GM19351 (cell line): ENCODE data around the gene ARHGAP30.

Source experiments
- ATAC-seq: cut with Tn5 transposase; IDR thresholded peaks from one replicate; pipeline ENCODE4 v1.9.1; 2021; ENCODE audit warnings: mild to moderate bottlenecking, moderate library complexity; ENCODE audit not compliant: unreplicated experiment

Gene ARHGAP30

GRCh38 chr1:161091796-161092507 is 22.3 kb upstream of the ARHGAP30 start:
- ATAC-seq: no peak

DNA sequence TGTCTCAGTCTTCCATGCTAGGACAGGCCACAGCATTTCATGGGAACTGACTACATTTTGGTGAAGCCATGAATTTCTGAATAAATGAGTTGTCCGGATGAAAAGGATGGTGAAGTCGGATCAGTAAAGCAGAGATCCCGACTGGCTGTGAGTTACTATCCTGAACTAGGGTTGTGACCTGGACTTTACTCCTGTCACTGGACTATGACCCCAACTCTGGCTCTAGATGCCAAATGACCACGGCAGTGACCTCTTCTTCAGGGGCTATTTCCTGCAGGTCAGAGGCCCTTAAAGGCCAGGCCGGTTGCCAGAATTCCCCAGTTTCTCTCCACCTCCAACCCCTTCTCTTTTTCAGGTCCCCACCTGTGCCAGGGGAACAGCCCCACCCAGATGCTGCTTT is 21.4 kb upstream of the ARHGAP30 start:
- no peak for ATAC-seq

GRCh38 chr1:161090617-161091016 is 20.9 kb upstream of the ARHGAP30 start:
- ATAC-seq: no peak

GRCh38 chr1:161089938-161090337 is 20.2 kb upstream of the ARHGAP30 start:
- ATAC-seq: no peak

DNA sequence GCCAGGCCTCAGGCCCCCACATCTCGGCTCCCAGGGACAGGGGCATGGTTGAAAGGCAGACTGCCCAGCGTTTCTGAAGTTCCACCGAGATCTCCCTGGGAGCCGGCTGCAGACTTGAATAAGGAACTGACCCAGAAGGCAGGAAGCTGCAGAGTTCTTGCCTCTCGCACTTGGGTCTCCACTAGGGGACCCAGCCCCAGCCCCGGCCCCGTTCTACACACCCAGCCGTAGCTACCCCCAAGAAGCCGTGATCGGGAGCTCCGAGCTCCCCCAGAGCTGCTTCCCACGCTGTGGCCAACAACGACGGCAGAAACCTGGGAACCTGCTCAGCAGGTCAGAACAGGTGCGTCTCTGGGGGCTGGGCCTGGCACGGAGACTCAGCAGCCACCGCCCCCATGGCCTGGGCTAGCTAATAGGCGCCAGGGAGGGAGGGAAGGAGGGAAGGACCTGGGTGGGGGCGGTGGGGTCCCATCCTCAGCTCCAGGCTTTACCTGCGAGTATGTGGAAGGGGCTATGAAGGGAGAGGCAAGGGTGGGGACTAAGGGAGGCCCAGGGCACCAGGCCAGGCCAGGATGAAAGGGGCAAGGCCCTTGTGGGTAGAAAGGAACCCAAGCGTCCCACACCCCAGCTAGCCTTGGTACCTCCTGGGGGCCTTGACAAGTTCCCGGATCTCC is 19.7 kb upstream of the ARHGAP30 start, which contains the start of gene NECTIN4:
NECTIN4 (minus strand) TSS at position 308 of the 674 bp plus-strand sequence; CDS start at position 46, 262 bp downstream.
- ATAC-seq: no peak

- ATAC-seq: no peak
Observed at GRCh38 chr1:161088587-161089110, 19.0 kb upstream of the ARHGAP30 start.

DNA sequence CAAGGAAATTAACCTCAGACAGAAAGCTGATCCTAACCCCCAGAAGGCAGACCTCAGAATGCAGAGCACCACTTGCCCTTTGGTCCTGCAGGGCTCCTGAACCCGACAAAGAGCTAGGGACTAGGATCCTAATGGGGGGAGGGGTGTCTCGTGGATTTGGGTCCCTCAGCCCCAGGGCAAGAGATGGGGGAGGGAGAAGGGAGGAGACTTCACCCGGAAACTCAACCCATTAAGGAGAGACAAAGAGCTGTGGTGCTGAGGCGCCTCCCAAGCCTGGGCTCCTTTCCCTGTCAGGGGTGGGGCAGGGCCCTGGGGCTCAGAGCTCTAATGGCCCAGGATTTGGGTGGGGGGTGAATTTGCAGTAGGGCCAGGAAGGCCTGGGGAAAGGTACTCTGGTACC is 16.8 kb upstream of the ARHGAP30 start:
- no peak for ATAC-seq

DNA sequence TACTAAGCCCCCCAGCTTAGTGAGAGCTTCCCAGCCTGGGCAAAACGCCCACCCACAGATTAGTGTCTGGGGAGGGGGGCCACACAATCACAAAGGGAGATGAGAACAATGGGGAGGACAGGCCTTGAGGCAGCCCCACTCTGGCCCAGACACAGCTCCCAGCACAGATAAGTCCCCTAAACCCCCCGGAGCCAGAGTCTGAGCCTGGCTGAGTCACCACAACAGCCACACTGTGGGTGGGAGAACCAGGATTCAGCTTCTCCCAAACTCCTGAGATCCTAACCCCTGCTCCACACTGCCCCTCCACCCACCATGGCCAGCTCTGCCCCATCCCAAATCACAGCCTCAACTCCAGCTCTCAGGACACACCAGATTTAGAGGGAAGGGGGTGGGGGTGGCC is 15.5 kb upstream of the ARHGAP30 start:
- ATAC-seq: no peak

DNA sequence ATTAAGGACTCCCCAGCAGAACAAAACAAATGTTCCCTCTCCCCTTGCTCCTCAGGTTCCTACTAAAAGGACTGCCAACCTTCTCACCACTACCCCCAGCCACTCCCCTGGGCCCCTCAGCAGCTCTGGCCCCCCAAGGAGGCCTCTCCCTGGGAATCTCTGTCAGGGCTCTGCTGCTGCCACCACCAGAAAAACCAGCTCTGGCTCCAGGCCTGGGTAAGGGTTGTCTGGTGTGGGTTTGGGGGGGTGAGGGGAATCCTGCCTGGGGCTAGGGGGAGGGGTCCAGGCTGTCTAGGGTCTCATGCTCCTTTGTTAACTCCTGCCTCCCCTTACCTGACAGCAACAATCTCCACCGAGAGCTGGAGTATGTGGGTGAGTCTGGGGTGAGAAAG is 14.9 kb upstream of the ARHGAP30 start:
- ATAC-seq: no peak

DNA sequence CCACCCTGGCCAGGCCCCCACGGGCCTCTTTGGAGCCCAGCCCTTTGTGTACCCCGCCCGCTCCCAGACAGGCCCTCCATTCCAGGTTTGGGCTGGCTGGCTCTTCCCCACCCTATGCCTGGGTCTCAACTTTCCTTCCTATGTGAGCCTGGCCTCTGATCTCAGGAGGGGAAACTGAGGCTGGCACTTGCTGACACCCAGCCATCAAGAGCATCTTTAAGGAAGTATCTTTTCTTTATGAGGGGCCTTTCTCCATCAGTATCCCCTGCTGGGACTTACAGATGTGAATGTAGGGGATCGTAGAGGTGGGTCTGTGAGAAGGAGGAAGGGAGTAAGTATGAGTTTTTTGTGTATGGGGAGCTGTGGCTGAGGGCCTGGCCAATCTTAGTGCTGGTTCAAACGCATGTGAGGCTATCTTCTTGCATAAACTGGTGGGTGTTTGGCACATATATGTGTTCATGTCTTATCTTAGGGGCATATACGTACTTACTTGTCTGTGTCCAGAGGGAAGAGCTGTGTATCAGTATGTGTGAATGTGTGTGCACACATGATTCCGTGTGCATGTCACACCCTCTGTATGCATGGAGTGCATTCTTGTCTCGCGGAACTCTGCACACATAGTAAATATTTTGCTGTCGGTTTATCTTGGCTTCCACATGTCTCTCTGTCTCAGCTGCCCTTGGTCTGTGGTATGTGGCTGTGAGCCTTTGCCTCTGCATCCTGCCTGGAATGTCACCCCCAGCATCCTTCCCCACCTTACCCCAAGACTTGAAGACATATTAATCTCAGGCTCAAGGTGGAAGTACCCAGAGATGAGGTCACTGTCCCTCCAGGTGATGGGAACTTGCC is 14.3 kb upstream of the ARHGAP30 start:
- ATAC-seq: no peak

- ATAC-seq: no peak
Observed at GRCh38 chr1:161082996-161083747, 13.5 kb upstream of the ARHGAP30 start.

DNA sequence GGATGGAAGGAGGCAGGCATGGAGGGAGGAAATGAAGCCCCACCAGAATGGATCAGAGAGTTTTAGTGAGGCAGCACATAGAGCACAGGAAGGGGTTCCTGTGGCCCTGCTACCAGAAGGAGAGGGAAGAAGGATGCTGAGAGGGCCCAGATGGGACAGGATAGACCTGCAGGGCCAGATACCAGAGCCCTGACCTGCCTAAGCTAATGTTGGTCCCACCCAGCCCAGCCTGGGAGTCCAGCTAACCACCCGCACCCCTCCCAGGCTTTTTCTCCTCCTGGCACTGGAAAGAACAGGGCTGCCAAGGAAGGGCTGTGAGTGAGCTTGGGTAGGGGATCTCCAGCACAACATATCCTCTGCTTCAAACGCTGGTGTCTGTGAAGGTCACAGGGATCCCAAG is 12.8 kb upstream of the ARHGAP30 start:
- no peak for ATAC-seq

DNA sequence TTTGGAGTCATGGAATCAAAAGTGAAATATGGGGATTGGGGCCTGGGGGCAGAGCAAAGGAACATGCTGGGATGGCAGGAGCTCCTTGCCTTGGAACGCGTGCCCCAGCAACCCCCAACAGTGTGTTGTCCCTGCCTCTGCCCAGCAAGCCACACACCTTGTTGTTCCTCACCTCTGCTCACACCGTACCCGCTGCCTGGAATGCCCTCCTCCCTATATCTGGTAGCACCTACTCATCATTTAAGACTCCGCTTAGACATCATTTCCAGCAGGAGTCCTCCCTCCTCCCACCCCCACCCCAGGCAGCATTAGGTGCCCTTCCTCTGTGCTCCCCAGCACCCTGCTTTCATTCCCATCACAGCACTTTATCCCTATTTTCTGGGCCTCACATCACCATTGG is 11.8 kb upstream of the ARHGAP30 start:
- ATAC-seq: no peak

GRCh38 chr1:161080441-161081405 is 11.0 kb upstream of the ARHGAP30 start:
- no peak for ATAC-seq

DNA sequence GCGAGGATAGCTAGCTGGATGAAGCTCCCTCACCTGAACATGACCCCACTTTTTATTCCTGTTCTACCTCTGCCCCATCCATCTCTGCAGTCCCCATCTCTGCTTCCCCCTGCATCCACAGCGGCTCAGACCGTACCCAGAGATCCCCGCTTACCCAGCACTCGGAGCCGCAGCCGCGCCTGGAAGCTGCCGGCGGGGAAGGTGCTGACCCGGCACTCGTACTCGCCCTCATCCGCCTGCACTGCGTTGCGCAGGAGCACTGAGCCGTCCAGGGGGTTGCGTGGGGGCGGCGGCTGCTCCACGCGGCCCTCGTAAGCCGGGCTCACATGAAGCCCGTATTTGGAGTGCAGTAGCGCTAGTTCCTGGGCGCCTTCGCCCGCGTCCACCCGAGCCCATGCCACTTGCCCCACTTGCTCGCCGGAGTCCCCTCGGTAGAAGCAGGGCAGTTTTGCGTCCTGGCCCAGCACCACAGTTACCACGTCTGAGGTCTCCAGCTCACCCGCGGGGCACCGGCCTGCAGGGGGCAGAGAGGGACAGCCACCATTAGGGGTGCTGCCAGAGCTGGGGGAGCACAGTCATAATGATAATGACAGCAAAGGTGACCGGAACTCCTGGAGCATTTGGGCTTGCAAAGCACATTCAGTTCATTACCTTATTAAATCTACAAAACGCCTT is 9.9 kb upstream of the ARHGAP30 start:
- ATAC-seq: no peak

GRCh38 chr1:161077426-161077825 is 7.7 kb upstream of the ARHGAP30 start:
- ATAC-seq: no peak

DNA sequence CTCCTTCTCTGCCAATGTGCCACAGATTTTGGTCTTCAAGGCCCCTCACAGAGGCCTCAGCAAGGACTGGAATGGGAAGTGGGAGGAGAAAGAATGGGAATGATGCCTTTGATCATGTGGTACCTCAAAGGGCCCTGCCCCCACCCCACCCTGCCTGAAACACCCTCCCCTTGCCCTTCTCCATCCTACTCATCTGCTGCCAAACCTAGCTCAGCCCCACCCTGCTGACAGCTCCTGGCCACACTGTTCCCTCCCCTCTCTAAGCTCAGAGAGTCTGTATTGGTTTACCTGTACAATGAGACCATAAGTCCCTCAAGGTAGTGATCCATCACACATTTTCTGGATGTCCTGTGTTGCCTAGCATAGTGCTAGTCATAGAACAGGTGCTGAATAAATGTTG is 6.7 kb upstream of the ARHGAP30 start:
- ATAC-seq: no peak

DNA sequence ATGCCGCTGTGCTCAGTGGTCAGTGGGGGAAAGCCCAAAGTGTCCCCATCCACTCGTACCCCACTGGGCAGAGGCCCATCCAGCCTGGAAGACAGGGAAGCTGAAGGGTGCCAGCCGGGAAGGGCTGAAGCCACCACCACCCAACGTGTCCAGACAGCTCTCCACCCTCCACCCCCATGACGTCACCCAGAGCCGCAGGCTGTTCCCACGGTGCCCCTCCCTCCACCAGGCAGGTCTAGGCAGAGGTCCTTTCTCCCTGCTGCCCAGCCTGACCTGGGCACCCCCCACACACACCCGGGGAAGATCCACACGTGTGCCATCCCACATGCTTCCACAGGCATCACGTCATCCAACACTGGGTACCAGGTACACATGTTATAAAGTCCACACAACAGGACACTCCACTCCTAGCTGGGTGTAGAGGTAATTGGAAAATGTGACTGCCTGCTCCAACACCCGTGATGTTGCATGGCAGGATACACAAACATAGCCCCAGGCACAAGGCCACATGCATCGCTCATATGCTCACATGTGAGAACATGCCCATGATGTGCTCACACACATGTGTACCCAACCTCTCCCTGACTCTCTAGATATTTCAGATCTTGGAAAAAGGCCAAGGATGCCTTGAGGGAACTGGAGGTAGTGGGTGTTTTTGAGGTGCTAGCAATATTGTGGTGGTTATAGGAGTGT is 5.1 kb upstream of the ARHGAP30 start:
- no peak for ATAC-seq
